GM12892 (cell line): ENCODE results near the gene RPS6KB2.

ENCODE experiments used
- DNase-seq: peaks from one replicate; pipeline ENCODE4 v3.0.0; 2011; ENCODE audit not compliant: insufficient read length
- FAIRE-seq: peaks from 2 replicates; lab custom pipeline; 2011; peaks lifted over from hg19 to GRCh38; lab: Jason Lieb, UNC
- POLR2A ChIP-seq: IDR thresholded peaks from 2 replicates; pipeline ENCODE4 v1.6.1; 2011; ENCODE audit warnings: low read depth, low read length, control low read depth
- POLR2AphosphoS5 ChIP-seq: IDR thresholded peaks from 2 replicates; pipeline ENCODE4 v1.6.1; 2011; ENCODE audit warnings: low read depth, low read length, control low read depth
- TAF1 ChIP-seq: IDR thresholded peaks from 2 replicates; pipeline ENCODE4 v1.6.1; 2011; ENCODE audit warnings: low read depth, mild to moderate bottlenecking, control low read depth, low read length, borderline replicate concordance

The RPS6KB2 gene

DNA sequence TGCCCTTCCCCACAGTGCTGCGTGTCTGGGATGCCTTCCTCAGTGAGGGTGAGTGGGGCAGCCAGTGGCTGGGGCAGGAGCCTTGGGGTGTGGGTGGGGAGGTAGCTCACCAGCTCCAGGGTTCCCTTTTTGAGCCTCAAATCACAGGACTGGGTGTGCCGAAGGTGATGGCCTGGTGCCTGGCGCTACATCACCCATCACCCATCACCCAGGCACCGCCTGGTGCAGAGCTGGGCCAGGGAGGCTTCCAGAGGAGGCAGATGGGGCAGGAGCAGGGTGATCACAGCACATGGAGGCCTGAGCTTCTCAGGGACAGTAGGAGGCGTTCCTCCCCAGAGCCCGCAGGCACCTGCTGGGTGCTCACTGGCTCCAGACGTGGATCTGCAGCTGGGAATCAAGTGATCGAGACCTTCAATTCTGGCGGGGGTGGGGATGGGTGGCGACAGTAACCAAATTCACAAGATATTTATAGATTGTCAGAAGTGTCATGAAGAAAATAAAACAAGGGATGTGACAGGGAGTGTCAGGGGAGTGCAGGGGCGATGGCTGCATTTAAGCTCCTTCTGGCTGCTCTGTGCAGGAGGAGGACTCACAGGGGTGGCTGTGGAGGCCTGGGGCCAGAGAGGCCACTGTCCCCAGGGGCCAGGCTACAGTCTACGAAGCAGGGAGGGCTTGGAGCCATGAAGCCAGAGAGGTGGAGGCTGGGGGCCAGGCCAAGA lies 21.2 kb upstream of the RPS6KB2 start:
- FAIRE-seq = peak; percentile 61
- TF ChIP-seq TAF1 = no peak
- no peak for TF ChIP-seq POLR2AphosphoS5
- peak; percentile 22; the same call in 1 of the 2 replicates for TF ChIP-seq POLR2A
- DNase-seq = no peak

DNA sequence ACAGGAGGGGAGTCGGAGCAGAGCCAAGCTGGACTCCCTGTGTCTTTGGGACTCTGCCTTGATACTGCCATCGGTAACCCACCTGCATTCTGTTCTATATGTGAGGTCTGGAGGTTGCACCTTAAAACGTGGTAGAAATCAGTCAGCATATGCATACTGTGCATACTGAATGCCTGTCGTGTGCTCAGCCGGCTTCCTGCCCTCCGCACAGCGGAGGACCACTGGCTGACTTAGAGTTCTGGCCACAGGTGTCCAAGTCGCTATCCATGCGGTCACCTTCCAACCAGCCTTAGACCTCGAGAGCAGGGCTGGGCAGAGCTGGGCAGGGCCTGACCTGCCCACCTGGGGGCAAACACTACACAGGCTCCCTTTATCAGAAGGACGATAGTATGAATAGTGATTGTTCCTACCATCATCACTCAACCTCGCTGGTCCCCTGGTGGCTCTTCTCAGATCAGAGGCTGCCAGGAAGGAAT lies 20.6 kb upstream of the RPS6KB2 start:
- TF ChIP-seq POLR2AphosphoS5 = no peak
- no peak for TF ChIP-seq POLR2A
- TF ChIP-seq TAF1 = no peak
- peak; percentile 77 for FAIRE-seq
- no peak for DNase-seq

DNA sequence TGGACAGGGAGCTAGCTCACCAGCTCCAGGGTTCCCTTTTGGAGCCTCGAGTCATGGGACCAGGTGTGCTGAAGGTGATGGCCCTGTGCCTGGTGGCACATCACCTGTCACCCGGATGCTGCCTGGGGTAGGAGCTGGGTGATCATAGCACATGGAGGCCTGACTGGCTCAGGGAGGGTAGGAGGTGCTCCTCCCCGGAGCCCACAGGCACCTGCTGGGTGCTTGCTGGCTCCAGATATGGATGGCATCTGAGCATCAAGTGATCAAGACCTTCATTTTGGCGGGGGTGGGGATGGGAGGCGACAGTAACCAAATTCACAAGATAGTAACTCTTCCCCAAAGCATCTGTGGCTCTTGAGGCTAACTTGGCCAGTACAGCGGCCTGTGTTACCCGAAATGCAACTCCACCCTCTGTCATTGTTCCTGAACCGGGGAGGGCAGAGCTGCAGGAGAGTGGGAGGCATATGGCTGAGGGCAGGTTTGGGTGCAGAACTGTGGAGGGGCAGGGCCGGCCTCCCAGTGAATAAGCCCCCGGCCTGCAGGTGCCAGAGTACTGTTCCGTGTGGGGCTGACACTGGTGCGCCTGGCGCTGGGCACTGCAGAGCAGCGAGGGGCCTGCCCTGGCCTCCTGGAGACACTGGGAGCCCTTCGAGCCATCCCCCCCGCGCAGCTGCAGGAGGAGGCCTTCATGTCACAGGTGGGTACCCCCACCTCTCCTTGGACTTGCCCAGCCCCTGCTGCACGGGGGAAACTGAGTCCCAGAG lies 19.7 kb upstream of the RPS6KB2 start:
- no peak for DNase-seq
- no peak for TF ChIP-seq TAF1
- no peak for TF ChIP-seq POLR2A
- no peak for TF ChIP-seq POLR2AphosphoS5
- no peak for FAIRE-seq

DNA sequence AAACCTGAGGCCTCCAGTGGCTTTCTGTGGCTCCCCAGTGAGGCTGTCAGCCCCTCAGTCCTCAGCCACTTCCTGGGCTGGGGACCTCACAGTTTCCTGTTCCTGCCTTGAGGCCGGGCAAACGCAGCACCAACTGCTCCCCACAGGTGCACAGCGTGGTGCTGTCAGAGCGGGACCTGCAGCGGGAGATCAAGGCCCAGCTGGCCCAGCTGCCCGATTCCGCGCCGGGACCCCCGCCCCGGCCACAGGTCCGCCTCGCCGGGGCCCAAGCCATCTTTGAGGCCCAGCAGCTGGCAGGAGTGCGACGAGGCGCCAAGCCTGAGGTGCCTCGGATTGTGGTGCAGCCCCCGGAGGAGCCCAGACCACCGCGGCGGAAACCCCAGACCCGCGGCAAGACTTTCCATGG lies 19.0 kb upstream of the RPS6KB2 start:
- peak; percentile 99 for FAIRE-seq
- TF ChIP-seq POLR2AphosphoS5 (peak; percentile 66; the same call in 1 of the 2 replicates), TAF1 (0 out of 2 replicates have a peak, but pooled peaks have one; percentile 25), POLR2A (peak; percentile 86)
- DNase-seq = peak; percentile 93

DNA sequence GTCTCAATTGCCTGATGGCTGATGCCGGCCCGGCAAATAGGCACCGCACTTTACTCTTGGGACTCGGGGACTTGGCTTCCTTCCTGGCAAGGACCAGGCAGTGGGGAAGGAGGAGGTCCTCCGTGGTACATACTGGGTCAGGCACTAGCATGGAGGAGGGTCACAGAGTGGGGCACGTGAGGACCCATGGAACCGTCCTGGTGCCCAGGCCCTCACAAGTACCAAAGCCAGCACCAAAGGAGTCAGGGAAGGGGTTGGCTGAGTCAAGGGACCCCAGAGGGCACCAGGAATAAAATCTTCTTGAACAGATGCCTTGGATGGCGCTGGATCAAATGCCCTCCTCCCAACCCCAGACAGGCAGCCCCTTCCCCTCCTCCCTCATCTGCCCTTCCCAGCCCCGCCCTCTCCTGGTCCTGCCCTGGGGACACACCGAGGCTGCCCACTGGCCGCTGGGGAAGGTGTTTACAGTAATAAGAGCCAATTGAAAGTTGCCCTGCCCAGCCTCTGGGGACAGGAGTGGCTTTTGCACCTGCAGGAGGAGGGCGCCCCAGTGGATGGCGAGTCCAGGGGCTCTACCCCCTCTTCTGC lies 18.4 kb upstream of the RPS6KB2 start:
- DNase-seq (no peak), FAIRE-seq (no peak)
- TF ChIP-seq POLR2AphosphoS5 (peak; percentile 26), POLR2A (no peak)

DNA sequence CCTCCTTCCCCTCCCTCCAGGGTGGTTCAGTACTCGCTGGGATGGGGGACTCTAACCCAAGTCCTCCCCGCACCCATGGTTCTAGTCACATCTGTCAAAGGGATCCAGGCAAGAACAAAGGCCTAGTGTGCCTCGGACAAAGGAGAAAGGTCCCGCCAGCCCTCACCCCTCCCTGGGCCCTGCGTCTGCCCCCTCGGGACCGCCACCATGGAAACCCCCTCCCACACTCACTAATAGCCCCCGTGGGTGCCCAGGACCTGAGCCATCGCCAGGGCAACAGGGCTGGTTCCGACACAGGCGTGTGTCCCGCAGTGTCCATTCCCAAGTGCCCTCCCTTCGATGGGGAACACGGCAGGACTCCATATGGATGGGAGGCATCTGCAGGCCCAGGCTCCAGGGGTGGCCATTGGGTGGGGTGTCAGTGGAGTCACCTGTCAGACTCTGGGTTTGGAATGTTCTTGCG lies 17.9 kb upstream of the RPS6KB2 start:
- TF ChIP-seq POLR2AphosphoS5 (no peak), POLR2A (no peak), TAF1 (no peak)
- no peak for FAIRE-seq
- DNase-seq = no peak

DNA sequence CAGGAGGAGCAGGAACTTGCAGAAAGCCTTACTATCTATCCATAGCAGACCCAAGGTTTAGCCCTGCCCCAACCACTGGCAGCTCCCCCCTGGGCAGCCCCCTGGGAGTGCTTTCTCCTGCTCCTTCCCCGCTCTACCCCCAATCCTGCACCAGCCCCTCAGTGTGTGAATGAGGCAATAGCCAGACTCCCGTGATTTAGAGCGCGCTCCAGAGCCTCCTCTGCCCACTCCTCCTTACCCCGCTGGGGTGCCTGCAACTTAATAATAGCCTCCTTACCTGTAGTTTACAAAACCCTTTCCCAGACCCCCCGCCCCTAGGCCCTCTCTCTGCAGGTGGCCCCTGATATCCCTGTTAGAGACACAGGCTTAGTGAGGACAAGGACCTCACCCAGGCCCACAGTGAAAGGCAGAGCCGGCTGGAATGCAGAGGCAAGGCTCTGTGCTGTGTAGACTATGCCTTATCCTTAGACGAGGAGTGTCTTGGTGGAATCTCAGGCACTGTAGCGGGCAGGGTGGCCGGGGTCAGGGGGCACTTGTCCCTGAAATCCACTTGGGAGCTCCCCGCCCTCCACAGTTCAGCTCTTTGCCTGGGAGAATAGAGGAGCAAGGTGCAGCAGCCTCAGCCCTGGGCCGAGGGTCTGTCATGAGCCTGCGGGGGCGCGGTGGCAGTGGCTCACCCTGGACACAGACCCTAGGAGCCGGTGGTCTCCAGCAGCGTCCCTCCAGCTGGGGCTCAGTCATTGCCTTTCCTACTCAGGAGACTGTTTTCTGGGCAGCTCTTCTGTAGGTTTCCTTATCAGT lies 17.1 kb upstream of the RPS6KB2 start:
- TF ChIP-seq POLR2A (peak; percentile 31; the same call in 1 of the 2 replicates), TAF1 (no peak)
- no peak for FAIRE-seq

DNA sequence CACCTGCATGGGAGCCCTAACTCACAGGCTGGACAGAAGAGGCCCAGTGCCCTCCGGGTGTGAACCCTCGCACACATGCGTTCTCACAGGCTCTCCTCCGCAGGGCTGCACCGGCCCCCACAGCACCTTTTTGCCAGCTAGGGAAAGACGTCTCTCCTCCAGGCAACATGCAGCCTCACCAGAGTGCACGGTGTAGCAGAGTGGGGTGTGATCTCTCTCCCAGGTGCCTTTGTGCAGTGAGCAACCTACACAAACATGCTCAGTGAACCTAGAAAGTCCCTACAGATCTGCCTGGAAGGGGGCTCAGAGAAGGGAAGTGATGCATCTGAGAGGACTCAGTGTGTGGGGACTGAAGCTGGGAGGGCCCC lies 16.5 kb upstream of the RPS6KB2 start:
- TF ChIP-seq TAF1 (no peak), POLR2A (no peak), POLR2AphosphoS5 (no peak)
- FAIRE-seq (peak; percentile 89), DNase-seq (no peak)

More for the DNA sequence above, 17.1 kb upstream of the RPS6KB2 start:
- no peak for DNase-seq

DNA sequence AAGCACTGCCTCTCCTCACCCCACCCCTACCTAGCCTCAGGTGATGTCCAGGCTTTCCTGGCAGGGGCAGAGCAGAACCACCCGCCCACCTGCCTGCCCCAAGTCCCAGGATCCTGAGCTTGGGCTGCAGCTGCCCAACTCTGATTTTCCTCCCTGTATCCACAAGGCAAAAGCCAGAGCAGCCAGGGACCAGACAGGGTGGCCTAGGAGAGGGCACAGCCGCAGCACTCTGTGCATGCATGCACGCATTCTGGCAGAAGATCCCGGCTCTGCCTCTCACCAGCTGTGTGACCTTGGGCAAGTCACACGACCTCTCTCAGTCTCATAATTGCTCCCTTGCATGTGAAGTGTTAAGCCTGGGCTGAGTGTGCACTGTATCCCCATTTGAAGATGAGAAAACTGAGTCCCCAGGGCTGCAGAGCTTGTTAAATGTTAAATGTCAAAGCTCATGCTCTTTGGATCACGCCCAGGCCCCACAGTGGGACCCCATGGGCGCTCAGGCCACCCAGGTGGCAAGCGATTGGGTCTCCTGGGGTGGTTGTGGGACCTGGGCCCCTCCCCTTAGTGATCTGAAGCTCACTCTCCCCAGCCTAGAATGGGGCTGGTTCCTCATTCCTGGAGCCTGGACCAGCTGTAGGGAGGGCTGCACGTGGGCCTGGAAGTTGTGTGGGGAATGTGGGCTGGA lies 15.7 kb upstream of the RPS6KB2 start:
- TF ChIP-seq POLR2A = no peak
- no peak for TF ChIP-seq TAF1
- TF ChIP-seq POLR2AphosphoS5 = no peak
- no peak for DNase-seq
- FAIRE-seq = peak; percentile 63

DNA sequence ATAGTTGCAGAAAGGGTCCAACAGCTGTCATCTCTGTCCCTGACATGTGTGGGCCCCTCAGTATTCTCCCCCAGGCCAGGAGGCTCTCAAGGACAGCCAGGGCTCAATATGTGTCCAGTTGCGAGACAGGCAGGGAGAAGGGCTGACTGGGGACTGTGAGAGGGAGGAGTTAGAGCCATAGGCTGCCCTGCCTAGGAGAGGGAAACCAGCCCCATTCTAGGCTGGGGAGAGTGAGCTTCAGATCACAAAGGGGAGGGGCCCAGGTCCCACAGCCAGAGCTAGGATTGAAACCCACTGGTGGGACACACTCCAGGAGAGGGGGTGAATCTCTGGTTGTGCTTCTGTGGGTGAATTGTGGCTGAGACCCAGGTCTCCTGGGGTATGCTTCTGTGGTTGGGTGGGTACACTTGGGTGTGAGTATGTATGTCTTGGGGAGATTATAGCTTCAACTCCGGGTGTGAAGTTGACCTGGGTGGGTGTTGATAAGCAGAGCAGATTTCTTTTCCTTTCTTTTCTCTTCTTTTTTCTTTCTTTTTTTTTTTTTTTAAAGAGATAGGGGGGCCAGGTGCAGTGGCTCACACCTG lies 14.9 kb upstream of the RPS6KB2 start:
- DNase-seq (no peak), FAIRE-seq (peak; percentile 30)
- TF ChIP-seq TAF1 (no peak), POLR2AphosphoS5 (no peak), POLR2A (no peak)

DNA sequence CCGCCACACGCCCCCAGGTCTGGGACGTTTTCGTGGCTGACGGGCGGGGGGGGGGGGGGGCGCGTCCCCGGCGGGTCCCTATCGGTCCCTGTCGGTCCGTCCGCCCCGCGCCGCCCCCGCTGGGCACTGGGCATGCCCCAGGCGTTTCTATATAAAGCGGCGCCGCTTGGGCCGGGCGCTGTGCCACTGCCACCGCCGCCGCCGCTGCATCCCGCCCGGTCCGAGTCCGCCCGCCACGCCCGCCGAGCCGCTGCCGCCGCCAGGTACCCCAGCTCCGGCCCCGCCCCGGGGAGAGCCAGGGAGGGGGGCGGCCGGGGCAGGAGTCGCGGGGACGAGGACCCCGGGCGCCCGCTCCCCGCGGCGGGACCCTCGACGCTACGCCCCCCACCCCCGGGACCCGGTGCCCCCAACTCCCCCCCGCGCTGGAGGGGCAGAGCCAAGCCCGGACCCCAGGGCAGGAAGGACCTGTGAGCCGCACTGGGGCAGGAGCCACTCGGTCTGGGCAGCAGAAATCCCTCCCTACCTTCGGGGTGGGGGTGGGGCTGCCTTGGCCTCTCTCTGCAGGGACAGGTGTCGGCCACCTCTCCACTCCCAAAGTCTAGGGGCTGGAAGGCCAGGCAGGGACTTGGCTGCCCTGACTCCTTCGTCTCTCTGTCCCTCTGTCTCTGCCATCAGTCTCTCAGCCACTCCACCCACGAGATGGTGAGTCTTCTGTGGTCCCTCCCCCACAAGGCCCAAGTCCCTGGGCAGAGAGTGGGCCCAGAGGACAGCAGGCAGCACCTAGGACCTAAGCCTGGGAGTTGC lies 12.6 kb upstream of the RPS6KB2 start, which contains the start of gene CARNS1:
TSS of gene CARNS1 (plus strand) at position 178 of the 804 bp plus-strand sequence. CDS start at position 700, 522 bp downstream.
- no peak for FAIRE-seq
- no peak for TF ChIP-seq POLR2A
- no peak for TF ChIP-seq POLR2AphosphoS5
- no peak for TF ChIP-seq TAF1
- no peak for DNase-seq
